GM19395 (cell line): ENCODE measurements around the gene SNX7.

Source experiments
- ATAC-seq: cut with Tn5 transposase; IDR thresholded peaks from one replicate; pipeline ENCODE4 v1.9.1; 2021; ENCODE audit warnings: mild to moderate bottlenecking, moderate library complexity; ENCODE audit not compliant: unreplicated experiment

The SNX7 gene

DNA sequence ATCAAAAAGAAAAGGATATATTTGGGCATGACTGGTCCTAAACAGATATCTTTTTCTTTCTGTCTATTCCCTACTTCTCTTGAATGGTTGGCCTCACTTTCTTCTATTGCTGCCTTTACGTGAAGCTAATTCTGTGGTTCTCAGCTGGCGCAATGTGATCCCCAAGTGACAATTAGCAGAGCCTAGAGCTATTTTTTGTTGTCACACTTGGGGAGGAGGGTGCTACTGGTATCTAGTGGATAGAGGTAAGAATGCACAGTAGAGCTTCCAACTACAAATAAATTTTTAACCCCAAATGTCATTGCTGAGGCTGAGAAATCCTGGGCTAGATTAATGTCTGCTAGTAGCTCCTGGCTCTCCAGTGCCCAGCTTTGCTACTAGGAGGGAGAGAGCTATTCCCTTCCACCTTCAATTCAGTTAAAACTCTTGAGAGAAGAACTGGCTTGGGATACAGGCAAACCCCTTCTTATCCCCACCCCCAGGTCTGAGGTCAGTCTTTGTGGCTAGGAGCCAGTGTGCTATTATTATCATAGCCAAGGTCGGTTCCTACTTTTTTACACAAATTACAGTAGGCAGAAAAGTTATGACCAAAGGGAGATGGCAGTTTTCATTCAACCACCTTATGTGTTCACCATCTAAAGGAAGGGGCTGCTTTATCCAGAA lies 102.1 kb downstream of the SNX7 start:
- no peak for ATAC-seq

DNA sequence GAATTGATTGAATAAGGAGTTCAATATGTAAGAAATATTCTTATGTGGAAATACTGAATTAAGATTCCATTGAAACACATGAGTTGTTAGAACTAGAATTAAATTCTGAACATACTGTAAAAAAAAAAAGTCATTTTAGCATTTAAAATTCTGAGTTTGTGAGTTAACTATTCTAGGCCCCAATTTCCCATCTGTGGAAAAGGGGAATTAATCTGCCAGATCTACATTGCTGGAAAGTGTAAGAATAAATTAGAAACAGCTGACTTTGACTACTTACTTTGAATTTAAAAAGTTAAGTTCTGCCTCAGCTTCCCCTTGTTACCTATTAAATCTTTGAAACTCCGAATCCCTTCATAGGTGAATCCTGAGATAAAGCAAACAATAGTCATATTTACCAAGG lies 103.0 kb downstream of the SNX7 start:
- no peak for ATAC-seq

DNA sequence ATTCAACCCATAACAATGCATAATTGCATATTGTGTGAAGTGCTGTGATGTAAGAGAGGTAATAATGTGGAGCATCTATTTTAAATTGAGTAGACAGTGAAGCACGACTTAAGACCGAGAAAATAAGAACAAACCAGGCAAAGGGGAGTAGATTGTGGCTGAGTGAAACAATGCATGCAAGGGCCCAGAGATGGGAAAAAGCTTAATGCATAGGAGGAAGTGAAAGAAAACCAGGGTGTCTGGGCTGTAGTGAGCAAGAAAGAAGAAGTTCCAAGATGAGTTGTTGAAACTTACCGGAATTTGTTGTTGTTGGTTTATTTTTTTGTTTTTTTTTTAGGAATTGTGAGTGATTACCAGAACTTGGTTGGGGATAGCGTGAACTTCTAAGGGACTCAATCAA lies 104.7 kb downstream of the SNX7 start:
- ATAC-seq, result peak; percentile 92

DNA sequence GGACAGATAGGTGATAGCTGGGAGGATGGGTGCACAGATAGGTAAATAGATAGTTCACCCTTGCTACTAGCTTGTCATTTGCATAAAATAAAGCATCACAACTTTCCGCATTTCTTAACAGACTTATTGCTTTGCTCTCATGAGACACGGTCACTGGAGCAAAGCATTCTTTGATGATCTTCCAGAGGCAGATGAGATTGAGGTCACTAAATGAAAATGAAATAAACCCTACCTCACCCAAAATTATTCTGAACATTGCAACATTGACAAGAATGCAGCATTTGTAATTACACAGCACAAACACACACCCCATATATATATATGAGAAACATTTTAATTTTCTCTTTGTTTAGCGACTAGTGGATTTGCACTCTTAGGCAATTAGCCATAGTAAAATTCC lies 107.6 kb downstream of the SNX7 start:
- ATAC-seq, result no peak

DNA sequence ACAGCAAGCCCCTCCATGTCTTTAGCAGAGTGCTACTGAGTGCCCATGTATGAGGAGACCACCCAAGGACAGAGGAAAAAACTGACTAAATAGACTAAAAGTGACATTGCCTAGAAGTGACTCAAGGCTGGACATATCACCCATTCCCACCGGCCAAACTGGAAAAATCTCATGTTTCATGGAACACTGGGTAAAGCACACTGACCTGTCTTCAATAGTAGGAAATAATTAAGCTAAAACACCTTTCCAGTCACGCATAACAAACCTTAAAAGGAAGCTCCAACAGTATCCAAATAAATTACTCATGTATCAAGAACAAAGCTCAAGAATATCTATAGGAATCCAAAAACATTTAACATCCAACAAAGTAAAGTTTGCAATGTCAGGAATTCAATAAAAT lies 120.4 kb downstream of the SNX7 start:
- no peak for ATAC-seq

DNA sequence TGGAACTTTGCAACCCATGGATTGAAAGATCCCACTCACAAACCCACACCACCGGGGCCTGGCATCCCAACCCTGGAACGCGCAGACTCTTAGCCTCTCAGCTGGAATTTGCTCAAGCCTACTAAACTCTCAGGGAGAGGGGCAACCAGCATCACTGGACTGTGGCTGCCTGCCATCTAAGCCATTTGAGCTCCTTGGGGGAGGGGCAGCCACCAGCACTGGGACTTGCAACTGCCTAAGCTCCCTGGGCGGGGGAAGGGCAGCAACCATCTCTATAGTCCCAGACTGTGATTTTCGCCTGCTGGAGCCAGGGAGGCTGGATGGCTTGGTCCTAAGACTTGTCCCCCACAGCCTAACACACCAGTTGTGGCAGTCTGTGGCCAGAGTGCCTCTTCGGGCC lies 122.3 kb downstream of the SNX7 start:
- ATAC-seq, result no peak

DNA sequence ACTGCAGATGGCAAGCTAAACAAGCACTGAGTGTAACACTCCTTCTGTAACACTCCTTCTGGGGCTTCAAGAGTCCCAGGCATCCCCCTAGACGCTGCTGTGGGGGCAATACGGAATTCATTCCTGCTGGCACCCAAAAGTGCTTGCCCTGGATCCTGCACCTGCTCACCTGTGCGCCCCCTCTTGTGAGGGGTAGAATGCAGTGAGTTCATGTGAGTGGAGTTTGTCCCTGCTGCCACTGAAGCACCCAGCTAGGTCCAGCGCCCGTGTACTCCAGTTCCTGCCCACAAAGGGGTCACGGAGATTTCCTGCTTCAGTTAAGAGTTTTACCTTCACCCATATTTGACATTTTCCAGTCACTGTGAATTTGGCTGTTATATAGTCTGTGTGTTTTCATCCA lies 130.0 kb downstream of the SNX7 start:
- ATAC-seq, result no peak

DNA sequence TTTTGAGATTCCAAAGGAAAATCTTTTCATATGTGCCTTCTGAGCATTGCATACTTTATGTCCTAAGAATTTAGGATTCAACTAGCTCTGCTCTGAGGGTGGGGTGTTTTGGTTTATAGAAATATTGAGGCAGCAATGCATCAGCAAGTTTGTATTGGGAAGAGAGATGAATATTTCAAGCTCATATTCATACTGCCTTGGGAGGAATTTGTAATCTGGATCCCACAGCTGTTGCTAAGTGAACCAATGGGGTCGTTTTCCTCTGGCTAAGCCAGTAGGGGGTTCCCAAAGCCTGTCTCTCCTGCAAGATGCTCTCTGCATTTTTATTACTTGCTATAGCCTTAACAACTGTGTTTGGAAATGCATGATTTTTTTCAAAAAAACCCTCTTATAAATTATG lies 130.6 kb downstream of the SNX7 start:
- no peak for ATAC-seq

DNA sequence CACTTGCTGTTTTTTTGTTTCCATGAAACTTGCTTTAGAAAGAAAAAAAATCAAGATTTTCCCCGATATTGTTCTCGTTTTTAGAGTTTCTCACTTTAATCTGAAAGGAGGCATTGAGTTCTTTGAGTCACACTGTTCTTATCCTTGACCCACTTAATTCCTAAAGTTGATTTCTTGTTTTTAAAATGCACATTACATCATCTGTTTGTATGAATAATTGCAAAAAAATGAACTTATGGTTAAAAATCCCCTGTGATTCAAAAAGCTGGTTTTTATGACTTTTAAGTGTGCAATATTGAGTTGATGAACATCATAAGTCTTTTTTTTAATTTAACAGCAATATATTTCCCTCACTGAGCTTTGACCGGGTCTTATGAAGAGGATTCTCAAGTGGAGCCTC lies 131.6 kb downstream of the SNX7 start:
- no peak for ATAC-seq

DNA sequence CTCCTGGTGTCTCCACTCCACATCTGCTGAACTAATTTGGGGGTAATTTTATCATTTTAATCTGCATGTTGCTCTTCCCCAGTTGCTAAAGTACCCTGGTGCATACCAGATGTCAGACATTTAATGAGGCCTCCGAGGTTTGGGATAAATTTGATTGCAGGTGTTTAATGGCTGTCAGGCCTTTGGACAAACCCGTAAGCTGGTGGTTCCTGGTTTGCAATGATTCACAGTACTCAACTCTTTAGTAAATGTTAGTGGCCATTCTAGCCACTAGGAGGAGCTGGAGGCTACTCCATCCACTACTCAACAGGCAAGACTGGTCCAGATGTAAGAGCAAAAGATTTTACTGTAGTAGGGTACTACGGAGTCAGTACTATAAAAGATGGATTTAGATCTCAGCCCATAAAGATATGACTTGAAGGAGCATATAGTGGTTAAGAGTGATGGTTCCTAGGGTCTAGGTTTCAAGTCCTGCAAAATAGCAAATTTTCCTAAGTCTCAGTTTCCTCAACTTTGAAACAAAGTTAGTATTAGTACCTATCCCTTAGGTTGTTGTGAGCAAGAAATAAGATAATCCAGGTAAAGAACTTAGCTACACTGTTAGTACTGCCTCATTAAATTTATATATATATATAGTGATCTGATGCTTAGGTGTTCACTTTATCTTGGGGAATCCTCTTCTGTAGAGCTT lies 132.8 kb downstream of the SNX7 start:
- ATAC-seq, result peak; percentile 99

DNA sequence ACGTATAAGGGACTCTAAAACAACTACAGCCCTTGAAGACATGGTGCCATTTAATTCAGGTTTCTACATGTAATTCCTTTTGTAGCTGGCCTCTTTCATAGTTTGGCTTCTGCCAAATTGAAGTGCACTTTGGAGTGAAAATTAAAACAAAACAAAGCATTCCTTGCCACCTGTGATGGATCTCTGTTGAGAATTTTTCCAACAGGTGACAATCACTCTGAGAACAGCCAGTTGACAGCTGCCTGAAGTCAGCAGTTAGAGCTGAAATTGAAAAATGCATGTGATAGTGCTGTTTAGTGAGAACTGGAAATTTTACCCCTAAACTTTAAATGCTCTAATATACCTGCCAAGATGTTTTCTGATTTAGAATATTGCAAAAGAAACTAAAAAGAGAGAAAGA lies 134.5 kb downstream of the SNX7 start:
- no peak for ATAC-seq

DNA sequence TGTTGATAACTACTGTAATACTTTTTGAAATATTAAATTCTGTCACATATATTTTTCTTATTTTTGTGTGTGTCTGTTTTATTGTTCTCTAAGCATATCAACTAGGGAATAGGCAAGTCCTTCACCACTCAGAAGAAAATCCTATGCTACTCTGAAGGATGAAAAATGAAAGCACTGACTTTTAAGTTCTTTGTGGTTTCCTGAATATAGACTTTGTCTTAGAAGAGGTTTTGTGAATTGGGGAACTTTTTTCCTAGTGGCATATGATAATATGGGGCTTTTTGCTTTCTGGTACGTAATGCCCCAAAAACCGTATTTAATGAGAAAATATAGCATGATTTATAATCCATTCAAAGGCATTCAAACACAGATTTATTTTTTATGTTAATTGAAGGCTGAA lies 136.0 kb downstream of the SNX7 start:
- ATAC-seq, result no peak
